ENCODE measurements around the gene TMED4. TPM values are rescaled to one million over a fixed set of nuclear protein-coding genes. Genes with fewer than 3 reads are reported as not detected.
A peak's percentile ranks its signal among the peaks of the same experiment; 100 is the strongest.

TMED4 gene
- total RNA-seq, 1 donor: 90.1 TPM

GRCh38 chr7:44576228-44576627 lies 5.8 kb downstream of the TMED4 start:
- H4K20me1 ChIP-seq (ENCODE audit: insufficient read depth, low read length): peaks cover 4% of the 10 kb centered on the region
- no peak overlapping the region for H2AFZ ChIP-seq (ENCODE audit: low read length)
- H3K4me3 ChIP-seq (ENCODE audit: insufficient read depth, low read length): no peak overlapping the region
- peak; percentile 50 for DNase-seq (ENCODE audit: insufficient read length, low spot score, missing footprints)
- H3K4me1 ChIP-seq (ENCODE audit: insufficient read depth, low read length): peaks cover 27% of the 10 kb centered on the region
- H3K36me3 ChIP-seq (ENCODE audit: insufficient read depth, low read length): peaks cover 47% of the 10 kb centered on the region
- no peak overlapping the region for H3K27ac ChIP-seq (ENCODE audit: low read depth, low read length)
- H3K79me2 ChIP-seq (ENCODE audit: insufficient read depth, low read length): peaks cover 70% of the 10 kb centered on the region
- TF ChIP-seq CTCF (IDR thresholded peaks at IDR 0.05; ENCODE audit: extremely low read depth, low read depth, low read length): no peak
- no peak overlapping the region for H3K4me2 ChIP-seq (ENCODE audit: insufficient read depth, low read length)
- H3K9me3 ChIP-seq (ENCODE audit: low read depth, low read length): no peaks in the 10 kb centered on the region
- H3K27me3 ChIP-seq (ENCODE audit: insufficient read depth, low read length): no peaks in the 10 kb centered on the region

GRCh38 chr7:44575054-44575453 lies 7.0 kb downstream of the TMED4 start:
- peaks cover 2% of the 10 kb centered on the region for H4K20me1 ChIP-seq (ENCODE audit: insufficient read depth, low read length)
- DNase-seq (ENCODE audit: insufficient read length, low spot score, missing footprints): peak; percentile 64
- H3K36me3 ChIP-seq (ENCODE audit: insufficient read depth, low read length): peaks cover 52% of the 10 kb centered on the region
- TF ChIP-seq CTCF (IDR thresholded peaks at IDR 0.05; ENCODE audit: extremely low read depth, low read depth, low read length): no peak
- peak overlapping the region; percentile 85 for H3K27ac ChIP-seq (ENCODE audit: low read depth, low read length)
- peaks cover 20% of the 10 kb centered on the region for H3K4me1 ChIP-seq (ENCODE audit: insufficient read depth, low read length)
- H3K9me3 ChIP-seq (ENCODE audit: low read depth, low read length): no peaks in the 10 kb centered on the region
- no peak overlapping the region for H2AFZ ChIP-seq (ENCODE audit: low read length)
- H3K27me3 ChIP-seq (ENCODE audit: insufficient read depth, low read length): no peaks in the 10 kb centered on the region
- H3K4me3 ChIP-seq (ENCODE audit: insufficient read depth, low read length): no peak overlapping the region
- H3K4me2 ChIP-seq (ENCODE audit: insufficient read depth, low read length): peak overlapping the region; percentile 83
- peaks cover 64% of the 10 kb centered on the region for H3K79me2 ChIP-seq (ENCODE audit: insufficient read depth, low read length)

- no peak for TF ChIP-seq CTCF (IDR thresholded peaks at IDR 0.05; ENCODE audit: extremely low read depth, low read depth, low read length)
- Histone ChIP-seq H3K79me2 (ENCODE audit: insufficient read depth, low read length) (peaks cover 63% of the 10 kb centered on the region), H3K4me2 (ENCODE audit: insufficient read depth, low read length) (peak overlapping the region; percentile 83), H2AFZ (ENCODE audit: low read length) (peak overlapping the region; percentile 92), H3K36me3 (ENCODE audit: insufficient read depth, low read length) (peaks cover 52% of the 10 kb centered on the region), H3K27me3 (ENCODE audit: insufficient read depth, low read length) (no peaks in the 10 kb centered on the region), H3K4me1 (ENCODE audit: insufficient read depth, low read length) (peaks cover 20% of the 10 kb centered on the region), H3K27ac (ENCODE audit: low read depth, low read length) (peak overlapping the region; percentile 85), H3K4me3 (ENCODE audit: insufficient read depth, low read length) (peak overlapping the region; percentile 96), H4K20me1 (ENCODE audit: insufficient read depth, low read length) (peaks cover 7% of the 10 kb centered on the region), H3K9me3 (ENCODE audit: low read depth, low read length) (no peaks in the 10 kb centered on the region)
- DNase-seq (ENCODE audit: insufficient read length, low spot score, missing footprints): no peak
Observed at GRCh38 chr7:44574287-44574872, 7.7 kb downstream of the TMED4 start.

GRCh38 chr7:44573464-44574286 lies 8.4 kb downstream of the TMED4 start, which contains the start of gene DDX56:
Gene DDX56 (minus strand): TSS chr7:44573908. CDS start chr7:44573895, 13 bp downstream.
- no peaks in the 10 kb centered on the region for H3K27me3 ChIP-seq (ENCODE audit: insufficient read depth, low read length)
- peaks cover 52% of the 10 kb centered on the region for H3K36me3 ChIP-seq (ENCODE audit: insufficient read depth, low read length)

More at GRCh38 chr7:44573464-44574286, 8.4 kb downstream of the TMED4 start, which contains the start of gene DDX56:
- peak within 1 kb of the TSS; percentile 85 for H3K27ac ChIP-seq (ENCODE audit: low read depth, low read length)
- DNase-seq (ENCODE audit: insufficient read length, low spot score, missing footprints): peak; percentile 98
- H4K20me1 ChIP-seq (ENCODE audit: insufficient read depth, low read length): peaks cover 12% of the 10 kb centered on the region
- no peaks in the 10 kb centered on the region for H3K9me3 ChIP-seq (ENCODE audit: low read depth, low read length)
- H3K4me2 ChIP-seq (ENCODE audit: insufficient read depth, low read length): peak within 1 kb of the TSS; percentile 83
- peak within 1 kb of the TSS; percentile 96 for H3K4me3 ChIP-seq (ENCODE audit: insufficient read depth, low read length)
- peaks cover 20% of the 10 kb centered on the region for H3K4me1 ChIP-seq (ENCODE audit: insufficient read depth, low read length)
- peak within 1 kb of the TSS; percentile 92 for H2AFZ ChIP-seq (ENCODE audit: low read length)
- H3K79me2 ChIP-seq (ENCODE audit: insufficient read depth, low read length): peaks cover 58% of the 10 kb centered on the region
- TF ChIP-seq CTCF (IDR thresholded peaks at IDR 0.05; ENCODE audit: extremely low read depth, low read depth, low read length): no peak

Measured in osteoblast (primary cell).